Activated CD4-positive, CD25-positive, alpha-beta regulatory T cell (primary cell): ENCODE results near the gene CDH13.
"Not testable (repeated sequence)": the region's sequence is repeated elsewhere in the genome, so short reads cannot be mapped to it uniquely, and the experiment has no call there.

Experiments
- DNase-seq, 4 experiments: peaks; one replicate each; lab custom pipeline; 2025; lab: John Stamatoyannopoulos, UW

CDH13 gene

GRCh38 chr16:82891424-82891823 lies 264.7 kb downstream of the CDH13 start:
- DNase-seq, result no peak

DNA sequence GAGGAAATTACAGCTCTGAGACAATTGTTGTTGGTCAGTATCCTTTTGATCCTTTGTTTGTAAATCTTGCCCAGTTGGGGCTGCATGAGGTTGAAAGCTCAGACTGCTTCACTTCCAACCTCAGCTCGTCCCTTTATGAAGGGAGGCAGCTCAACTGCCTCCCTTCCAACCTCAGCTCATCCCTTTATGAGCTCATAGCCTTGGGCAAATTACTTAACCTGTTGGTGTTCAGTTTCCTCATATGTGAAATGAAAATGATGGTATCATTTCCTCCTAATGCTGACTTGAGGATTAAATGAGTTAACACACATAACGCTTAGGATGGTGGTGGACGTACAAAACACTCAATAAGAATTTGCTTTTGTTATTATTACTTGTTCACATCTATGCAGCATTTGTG lies 265.1 kb downstream of the CDH13 start:
- no peak for DNase-seq

DNA sequence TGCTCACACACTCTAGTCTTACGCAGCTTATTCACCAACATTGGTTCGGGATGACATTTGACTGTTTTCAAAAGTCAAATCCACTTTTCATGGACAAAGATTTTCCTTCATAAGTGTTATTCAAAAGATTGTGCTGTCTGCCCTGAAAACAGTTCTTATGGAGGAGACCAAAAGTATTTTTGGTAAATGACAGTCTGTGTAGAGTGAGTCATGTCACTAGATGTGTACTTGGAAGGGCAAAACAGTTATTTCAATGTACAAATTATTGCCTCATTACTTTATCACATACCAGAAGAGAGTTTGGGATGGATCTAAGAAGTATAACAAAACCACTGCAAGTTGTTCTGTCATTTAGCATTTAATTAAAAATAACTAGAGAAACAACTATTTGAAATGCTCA lies 265.6 kb downstream of the CDH13 start:
- DNase-seq, result no peak

DNA sequence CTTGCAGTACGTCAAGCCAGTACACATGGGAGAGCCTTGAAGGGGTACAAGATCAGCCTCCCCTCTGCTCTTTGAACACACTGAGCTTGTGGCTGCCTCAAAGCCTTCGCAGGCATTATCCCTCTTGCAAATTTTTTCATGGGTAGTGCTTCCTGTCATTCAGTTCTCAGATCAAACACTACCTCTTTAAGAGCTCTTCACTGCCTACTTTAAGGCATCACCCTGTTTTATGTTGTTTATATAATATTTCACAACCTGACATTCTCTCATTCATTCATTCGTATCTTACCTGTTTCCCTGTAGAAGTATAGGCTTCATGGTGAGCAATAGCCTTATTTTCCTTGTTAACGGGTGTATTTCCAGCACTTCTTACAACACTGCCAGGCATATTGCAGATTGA lies 269.1 kb downstream of the CDH13 start:
- DNase-seq, result no peak

DNA sequence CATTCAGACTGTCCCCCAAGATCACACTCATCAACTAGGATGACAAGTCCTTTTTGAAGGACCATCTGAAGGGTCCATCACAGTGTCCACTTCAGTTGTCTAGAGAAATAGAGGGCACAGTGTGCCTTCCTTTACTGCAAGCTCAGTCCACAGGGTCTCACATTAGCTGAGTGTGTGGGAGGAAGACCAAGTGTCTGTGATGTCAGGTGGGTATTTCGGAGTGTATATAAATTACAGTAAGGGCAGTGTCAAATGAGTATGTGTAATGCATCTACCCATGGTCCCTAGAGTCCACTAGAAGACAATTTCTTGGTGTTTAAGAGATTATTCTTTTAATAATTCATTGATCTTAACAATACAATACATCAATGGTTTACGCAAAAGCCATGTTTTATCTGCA lies 272.2 kb downstream of the CDH13 start:
- no peak for DNase-seq

- DNase-seq, result no peak
These were observed 273.1 kb downstream of the CDH13 start for GRCh38 chr16:82899731-82900450.

- no peak for DNase-seq
These were observed 273.8 kb downstream of the CDH13 start for GRCh38 chr16:82900559-82900958.

DNA sequence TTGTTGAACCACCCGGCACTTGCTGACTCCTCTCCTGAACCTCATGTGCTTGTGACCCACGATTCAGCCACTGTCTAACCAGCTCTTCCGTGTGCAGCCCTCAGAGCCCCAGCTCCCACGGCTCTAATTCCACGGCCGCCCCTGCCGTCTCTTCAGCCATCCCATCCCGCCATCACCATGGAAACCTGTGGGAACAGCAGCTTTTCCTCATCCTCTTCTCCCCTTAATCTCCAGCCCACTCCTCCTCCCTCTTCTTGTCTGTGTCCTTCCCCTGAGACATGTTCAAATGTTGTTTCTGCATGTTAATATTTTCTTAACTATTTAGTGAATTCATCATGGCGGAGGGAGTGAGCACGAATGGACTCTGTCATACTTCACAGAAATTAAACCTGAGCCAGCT lies 285.2 kb downstream of the CDH13 start:
- DNase-seq, result no peak

DNA sequence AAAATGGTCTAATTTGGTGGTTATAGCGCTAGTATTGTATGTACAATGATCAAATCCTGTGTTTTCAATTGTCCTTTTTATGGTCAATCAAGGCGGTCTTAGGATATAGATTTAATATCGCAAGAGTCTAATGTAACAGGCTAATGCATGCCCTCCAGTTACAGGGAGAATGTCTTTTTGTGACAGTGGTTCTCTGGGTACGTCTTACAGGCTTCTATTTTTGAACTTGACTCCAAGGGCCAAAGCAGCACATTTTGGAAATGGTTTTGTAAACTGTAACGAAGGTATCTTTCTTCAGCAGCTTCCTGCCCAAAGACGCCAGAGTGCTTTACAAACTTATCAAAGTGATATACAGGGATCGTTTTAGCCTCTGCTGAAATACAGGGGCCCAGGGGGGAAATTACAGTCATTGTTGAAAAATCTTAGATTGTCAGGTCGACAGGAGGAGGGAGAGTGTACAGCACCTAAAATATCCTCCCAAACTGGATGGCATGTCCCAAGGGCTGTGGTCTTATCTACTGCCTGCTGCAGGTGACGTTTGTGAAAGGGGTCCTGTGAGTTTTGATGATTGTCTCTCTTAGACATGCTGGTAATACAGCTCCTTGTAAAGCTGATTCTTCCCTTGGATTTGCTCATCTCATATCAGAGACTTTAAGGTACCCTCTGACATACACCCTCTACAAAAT lies 288.5 kb downstream of the CDH13 start:
- DNase-seq, result no peak

GRCh38 chr16:82917886-82918595 lies 291.3 kb downstream of the CDH13 start:
- no peak for DNase-seq

- no peak for DNase-seq
These were observed 297.5 kb downstream of the CDH13 start for GRCh38 chr16:82924075-82924854.

DNA sequence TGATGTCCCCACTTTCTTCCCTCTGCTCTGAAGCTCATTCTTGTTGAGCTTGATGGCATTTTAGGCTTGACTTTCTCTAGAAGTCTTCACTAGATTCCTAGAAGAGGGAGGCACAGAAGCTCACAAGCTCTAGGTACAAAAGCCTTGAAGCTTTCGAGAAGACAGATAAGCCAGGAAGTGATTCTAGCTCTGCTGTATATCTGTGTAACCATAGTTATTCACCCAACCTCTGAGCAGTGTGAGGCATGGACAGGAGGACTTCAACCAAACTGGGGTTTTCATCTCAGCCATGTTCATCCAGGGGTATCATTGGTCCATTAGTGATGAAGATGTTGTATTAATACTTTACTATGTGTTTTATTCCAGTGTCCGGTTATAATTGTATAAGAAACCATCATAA lies 299.7 kb downstream of the CDH13 start:
- no peak for DNase-seq

GRCh38 chr16:82933933-82934332 lies 307.2 kb downstream of the CDH13 start:
- DNase-seq, result not testable (repeated sequence)

- no peak for DNase-seq
These were observed 309.0 kb downstream of the CDH13 start for GRCh38 chr16:82935766-82936165.

DNA sequence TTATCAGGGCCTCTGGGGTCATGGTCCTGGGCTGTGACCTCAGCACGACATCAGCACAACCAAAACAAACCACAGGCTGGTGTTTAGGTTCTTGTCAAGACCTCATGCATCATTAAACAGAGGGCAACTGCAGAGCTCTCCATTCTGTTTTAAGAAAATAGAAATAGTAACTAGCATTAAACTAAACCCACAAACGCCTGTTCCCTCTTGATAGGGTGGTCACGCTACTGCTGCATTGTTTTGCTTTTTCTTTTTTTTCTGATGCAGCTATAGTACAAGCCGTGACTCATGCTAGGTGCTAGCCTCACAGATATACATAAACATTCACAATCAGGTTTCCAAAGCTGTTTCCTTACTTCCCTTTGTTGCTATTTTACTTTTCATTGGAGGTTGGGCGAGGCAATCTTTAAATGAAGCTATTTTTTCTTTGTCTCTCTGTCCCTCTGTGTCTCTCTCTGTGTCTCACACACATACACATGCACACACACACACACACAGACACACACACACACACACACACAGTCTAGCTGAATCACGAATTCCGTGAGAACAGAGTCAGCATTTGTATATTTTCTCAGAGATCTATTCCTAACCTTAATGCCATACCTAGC lies 310.3 kb downstream of the CDH13 start:
- no peak for DNase-seq

GRCh38 chr16:82937926-82938520 lies 311.3 kb downstream of the CDH13 start:
- DNase-seq, result no peak

- DNase-seq, result no peak
These were observed 316.6 kb downstream of the CDH13 start for GRCh38 chr16:82943371-82943770.

DNA sequence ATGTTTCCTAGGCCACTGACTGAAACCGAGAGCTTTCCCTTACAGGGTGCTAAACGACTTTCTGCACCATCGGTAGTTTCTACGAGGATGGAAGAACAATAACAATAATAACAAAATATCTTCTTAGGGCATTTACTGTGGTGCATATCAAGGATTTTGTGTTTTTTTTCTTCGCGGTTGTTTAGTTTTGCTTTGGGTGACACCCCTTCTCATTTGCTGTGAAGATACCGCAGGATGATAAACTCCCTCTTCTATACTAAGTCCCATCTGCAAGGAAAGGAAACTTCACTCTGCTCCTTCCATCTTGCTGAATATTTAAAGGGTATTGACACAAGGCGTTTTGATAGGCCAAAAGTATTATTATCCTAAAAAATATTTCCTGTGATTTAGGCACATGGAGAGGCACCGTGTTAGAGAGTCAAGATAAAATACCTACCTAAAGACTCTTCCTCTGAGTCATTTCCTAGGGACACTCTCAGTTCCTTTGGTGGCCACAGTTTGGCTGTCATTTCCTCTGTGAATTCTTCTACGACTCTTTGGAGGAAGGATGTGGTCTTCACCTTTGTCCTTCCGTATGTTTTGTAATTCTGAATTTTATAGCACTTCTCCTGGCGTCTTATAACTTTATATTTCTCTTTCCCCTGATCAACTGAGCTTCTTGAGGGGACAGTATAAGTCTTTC lies 318.8 kb downstream of the CDH13 start:
- DNase-seq, result no peak

DNA sequence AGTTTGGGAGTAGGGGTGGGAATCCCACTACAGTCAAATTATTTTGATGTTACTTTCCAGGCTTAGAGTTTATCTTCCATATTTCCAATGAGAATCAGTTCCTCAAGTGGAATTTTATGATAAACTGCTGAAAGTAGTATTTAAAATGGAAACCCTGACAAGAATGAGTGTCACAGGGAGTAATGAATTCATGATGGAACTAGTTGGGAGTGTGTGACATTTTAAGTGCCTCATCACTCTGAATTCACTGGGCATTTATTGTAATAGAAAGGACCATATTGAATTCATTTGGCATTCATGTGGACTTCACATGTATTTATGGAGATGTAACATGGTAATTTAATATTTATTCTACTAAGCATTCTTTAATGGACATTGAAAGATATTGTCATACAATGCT lies 320.9 kb downstream of the CDH13 start:
- no peak for DNase-seq

- no peak for DNase-seq
These were observed 322.2 kb downstream of the CDH13 start for GRCh38 chr16:82949016-82949415.

GRCh38 chr16:82953517-82953916 lies 326.7 kb downstream of the CDH13 start:
- no peak for DNase-seq
